GM21723 (cell line): ENCODE data around the gene GLI2.

Source experiments
- ATAC-seq: cut with Tn5 transposase; IDR thresholded peaks from one replicate; pipeline ENCODE4 v1.9.1; 2021; ENCODE audit warnings: mild to moderate bottlenecking, moderate library complexity; ENCODE audit not compliant: unreplicated experiment

Gene GLI2

GRCh38 chr2:120711694-120712093 is 24.0 kb upstream of the GLI2 start:
- ATAC-seq = no peak

- no peak for ATAC-seq
These were observed 23.4 kb upstream of the GLI2 start for GRCh38 chr2:120712180-120712681.

GRCh38 chr2:120715353-120715752 is 20.3 kb upstream of the GLI2 start:
- no peak for ATAC-seq

- ATAC-seq = no peak
These were observed 19.7 kb upstream of the GLI2 start for GRCh38 chr2:120715941-120716340.

- ATAC-seq = no peak
These were observed 18.8 kb upstream of the GLI2 start for GRCh38 chr2:120716641-120717585.

GRCh38 chr2:120719491-120719890 is 16.2 kb upstream of the GLI2 start:
- no peak for ATAC-seq

- no peak for ATAC-seq
These were observed 15.4 kb upstream of the GLI2 start for GRCh38 chr2:120720231-120720630.

DNA sequence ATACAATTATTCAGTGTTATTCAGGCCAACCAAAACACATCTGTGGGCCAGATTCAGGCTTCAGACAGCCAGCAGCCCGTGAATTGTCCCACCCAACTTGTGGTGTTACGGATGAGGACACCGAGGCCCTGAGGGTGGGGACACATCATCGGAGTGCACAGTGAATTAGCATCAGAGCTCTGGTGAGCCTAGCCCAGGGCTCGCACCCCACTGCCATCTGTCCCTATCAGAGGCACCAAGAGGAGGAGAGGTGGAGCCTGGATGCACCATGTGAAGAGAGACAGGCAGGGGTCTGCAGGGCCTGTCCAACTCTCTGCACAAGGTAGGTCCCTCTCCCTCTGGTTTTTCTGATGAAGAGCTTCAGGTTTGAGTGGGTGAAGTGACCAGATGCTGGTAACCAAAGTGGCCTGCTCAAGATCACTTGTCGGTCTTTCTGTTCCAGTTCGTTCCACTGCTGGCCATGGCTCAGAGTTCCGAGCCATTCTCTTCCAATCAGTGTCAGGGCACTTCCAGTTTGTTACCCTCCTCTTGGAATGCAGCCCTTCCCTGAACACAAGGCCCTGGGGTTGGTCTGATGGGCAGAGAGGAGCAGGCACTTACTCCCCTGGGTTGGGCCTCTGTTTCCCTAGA is 14.8 kb upstream of the GLI2 start:
- ATAC-seq = no peak

- ATAC-seq = no peak
These were observed 13.5 kb upstream of the GLI2 start for GRCh38 chr2:120722246-120722567.

GRCh38 chr2:120722568-120723421 is 12.9 kb upstream of the GLI2 start:
- ATAC-seq = no peak

GRCh38 chr2:120726245-120726644 is 9.4 kb upstream of the GLI2 start:
- ATAC-seq = no peak

DNA sequence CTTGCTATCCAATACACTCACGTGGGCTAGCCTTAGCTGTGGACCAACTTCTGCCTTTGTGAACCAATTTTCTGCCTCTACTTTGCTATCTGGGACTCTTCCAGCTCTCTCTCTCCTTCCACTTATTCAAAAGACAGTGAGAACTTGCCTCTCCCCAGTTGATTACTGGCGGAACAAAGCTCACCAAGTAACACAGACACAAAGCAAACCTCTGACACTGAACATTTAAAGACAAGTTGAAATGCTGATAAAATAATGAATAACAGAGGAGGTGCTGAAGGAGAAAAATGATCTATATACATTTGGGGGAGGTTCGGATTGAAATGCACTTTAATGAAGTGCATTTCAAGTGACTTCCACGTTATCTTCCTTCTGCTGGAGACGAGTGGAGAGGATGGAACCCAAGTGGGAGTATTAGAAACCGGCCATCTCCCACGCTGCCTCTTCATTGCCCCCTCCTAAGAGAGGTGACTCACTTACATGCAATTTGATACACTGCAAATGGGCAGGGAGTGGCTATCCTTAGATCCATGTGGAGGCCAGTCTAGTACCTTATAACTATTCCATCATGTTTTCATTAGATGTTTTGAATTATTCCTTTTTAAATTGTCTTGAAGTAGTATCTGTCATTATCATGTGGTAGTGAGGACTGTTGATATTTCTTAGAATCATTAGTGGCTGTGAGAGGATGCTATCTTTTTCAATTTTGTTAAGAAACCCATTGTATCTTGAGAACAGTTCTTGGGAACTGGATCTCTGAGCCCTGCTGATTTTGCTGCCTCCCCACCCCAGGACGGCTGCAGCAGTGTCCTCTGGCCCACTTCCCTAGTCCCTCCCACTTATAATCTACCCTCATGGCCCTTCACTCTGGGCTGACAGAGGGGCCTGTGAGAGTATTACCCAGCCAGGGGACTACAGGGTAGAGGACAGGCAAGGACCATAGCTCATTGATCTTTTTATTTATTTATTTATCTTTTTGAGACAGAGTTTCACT is 6.0 kb upstream of the GLI2 start:
- no peak for ATAC-seq

GRCh38 chr2:120731175-120731574 is 4.5 kb upstream of the GLI2 start:
- ATAC-seq = no peak

GRCh38 chr2:120732506-120733237 is 3.0 kb upstream of the GLI2 start:
- no peak for ATAC-seq

DNA sequence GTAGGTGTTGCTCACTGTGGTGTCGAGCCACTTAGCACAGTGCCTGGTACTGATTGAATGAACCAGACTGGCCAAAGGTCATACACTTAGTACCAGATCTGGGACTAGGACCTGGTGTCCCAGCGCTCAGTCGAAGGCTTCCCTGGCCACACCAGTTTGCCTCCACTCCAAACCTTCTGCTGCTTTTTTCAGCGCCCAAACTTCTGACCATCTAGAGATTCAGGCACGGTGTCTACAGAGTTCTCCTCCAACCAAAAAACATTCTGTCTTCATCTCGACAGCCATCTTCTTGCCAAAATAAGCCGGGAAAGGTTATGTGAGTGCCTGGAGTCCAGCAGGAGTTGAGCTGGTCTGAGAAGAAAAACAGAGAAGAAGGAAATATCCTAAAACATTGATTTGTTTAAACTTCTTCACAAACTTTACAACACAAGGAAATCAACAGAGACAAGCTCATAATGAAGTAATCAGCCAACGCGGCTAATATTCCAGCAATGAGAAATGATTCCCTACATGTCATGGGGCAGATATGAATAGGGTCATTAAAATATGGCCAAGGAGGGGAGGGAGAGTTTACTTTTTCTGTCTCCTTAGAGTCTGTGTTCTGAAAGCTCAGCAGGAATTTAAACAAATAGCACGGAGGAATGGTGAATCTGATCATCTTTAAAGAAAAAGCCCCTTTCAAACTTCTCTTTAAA is 2.3 kb upstream of the GLI2 start:
- no peak for ATAC-seq

DNA sequence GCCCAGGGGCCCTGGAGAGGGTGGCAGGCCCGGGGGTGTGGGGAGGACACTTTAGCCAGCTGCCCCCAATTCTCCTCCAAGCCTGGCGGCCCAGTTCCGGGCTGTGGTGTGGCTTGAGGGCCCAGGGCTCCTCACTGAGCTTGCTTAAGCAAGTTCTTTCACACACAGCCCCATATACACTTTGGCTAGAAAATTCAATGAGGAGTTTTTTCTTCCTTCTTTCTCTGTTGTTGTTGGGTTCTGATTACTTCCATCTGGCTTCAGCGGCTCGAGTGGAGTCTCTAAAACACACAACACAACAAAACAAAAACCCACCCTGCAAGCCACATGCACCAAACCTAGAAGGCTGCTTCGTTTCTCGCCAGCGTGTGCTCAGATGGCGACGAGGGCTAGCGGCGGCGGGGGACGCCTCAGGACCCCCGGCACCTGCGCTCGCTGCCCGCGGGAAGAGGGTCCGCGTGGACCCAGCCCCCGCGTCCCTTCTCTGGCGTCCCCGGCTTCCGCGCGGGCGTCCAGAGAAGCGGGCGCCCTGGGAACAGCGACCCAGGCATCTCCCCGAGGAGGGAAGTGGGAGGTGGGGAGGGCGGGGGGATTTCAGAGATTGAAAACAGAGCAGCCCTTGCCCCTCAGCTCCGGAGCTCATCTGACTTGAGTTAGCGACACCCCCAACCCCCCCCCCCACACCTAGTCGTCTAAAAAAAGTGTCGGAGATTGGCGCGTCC is 577 bp upstream of the GLI2 start:
- no peak for ATAC-seq

GRCh38 chr2:120736202-120736623 is 545 bp downstream of the GLI2 start:
- no peak for ATAC-seq
